GM19035 (cell line): ENCODE data around the gene GGA3.
"Not testable (repeated sequence)": the region's sequence is repeated elsewhere in the genome, so short reads cannot be mapped to it uniquely, and the experiment has no call there.

ENCODE experiments used
- ATAC-seq: cut with Tn5 transposase; IDR thresholded peaks from one replicate; pipeline ENCODE4 v1.9.1; 2021; ENCODE audit not compliant: unreplicated experiment

GGA3 gene, protein sequence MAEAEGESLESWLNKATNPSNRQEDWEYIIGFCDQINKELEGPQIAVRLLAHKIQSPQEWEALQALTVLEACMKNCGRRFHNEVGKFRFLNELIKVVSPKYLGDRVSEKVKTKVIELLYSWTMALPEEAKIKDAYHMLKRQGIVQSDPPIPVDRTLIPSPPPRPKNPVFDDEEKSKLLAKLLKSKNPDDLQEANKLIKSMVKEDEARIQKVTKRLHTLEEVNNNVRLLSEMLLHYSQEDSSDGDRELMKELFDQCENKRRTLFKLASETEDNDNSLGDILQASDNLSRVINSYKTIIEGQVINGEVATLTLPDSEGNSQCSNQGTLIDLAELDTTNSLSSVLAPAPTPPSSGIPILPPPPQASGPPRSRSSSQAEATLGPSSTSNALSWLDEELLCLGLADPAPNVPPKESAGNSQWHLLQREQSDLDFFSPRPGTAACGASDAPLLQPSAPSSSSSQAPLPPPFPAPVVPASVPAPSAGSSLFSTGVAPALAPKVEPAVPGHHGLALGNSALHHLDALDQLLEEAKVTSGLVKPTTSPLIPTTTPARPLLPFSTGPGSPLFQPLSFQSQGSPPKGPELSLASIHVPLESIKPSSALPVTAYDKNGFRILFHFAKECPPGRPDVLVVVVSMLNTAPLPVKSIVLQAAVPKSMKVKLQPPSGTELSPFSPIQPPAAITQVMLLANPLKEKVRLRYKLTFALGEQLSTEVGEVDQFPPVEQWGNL

DNA sequence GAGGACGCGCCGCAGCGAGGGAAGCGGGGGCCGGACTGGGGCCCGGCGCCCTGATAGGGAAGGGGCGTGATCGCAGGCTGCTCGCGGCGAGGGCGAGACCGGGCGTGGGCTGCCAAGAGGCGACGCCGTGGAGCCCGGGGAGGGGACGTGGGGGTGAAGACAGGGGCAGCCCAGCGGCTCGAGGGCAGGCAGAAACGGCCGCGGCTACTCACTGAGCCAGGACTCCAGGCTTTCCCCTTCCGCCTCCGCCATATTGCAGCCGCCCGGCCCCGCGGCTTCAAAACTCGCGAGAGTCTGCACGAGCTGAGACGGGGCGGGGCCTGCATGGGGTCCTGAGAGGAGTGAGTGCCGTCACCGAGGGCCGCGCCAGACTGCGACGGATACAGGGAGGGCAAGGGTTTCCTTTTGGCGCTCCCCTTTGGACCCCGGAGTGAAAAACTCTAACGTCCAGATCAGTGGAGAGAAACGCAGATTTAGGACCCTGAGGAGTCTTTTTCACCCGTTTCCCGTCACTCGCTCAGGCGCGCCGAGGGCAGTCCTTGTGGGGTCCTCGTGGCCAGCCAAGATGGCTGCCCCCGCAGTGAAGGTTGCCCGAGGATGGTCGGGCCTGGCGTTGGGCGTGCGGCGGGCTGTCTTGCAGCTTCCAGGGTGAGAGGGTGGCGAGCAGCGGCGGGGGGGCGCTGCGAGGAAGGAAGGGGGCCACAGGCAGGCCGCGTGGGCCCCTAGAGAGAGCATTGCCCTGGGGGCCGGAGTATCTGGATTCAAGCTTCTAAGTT lies at the start of gene GGA3, which contains the start of gene MRPS7:
TSS of gene GGA3 (minus strand) at position 271 of the 776 bp plus-strand sequence. CDS start at position 252, 19 bp downstream.
TSS of gene MRPS7 (plus strand) at position 544 of the 776 bp plus-strand sequence. CDS start at position 566, 22 bp downstream.
- peak; percentile 90 for ATAC-seq

DNA sequence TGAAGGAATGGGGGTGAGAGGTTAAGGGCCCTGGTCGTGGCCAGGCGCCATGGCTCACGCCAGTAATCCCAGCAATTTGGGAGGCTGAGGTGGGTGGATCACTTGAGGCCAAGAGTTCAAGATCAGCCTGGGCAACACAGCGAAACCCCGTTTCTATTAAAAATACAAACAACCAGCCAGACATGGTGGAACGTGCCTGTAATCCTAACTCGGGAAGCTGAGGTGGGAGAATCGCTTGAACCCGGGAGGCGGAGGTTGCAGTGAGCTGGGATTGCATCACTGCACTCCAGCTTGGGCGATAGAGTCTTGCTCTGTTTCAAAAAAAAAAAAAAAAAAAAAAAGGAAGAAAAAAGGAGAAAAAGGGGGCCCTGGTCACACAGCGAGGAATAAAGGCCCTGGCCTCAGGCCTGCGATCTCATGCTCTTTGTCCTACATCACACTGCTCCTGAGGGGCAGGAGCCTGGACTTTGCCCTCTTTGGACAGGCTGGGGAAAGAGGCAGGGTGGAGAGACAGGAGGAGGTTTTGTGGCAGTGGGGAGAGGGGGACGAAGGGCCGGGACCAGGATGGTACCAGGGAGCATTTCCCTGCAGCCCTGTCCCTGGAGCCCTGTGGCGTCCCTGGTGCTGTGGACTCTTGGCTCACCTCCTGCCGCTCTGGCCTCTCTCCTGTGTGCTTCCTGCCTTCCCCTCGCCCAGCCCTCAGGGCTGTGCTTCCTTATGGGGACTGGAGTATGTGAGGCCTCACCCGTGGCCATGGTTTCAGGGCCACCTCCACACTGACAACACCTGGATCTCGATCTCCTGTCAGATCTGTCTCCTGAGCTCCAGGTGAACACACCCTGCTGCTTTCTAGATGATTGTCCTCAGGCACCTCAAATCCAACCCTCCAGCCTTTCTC lies 47.6 kb upstream of the GGA3 start:
- no peak for ATAC-seq

DNA sequence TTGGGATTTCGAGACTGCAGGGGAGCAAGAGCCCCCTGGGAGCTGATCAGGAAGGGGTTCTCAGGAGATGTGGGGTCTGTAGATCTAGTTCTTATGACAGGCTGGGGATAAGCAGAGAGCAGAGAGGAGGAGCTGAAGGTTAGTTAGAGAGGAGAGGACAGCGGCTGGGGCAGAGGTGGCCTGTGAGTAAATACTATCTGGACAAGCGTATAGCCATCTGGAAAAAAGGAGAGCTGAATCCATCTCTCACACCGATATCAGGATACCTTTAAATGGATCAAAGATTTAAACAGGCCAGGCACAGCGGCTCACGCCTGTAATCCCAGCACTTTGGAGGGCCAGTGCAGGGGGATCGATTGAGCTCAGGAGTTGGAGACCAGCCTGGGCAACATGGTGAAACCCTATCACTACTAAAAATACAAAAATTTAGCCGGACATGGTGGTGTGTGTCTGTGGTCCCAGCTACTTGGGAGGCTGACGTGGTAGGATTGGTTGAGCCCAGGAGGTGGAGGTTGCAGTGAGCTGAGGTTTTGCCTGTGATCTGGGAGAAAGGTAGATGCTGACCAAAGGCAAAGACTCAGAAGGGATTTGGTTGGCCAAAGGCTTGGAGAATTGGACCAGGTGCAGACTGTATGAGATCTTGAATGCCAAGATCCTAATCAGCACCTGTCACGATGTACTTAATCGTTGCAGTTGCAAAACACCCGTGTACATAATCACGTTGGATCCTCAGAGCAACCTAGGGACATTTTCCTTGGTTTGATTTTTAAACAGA lies 46.7 kb upstream of the GGA3 start:
- no peak for ATAC-seq

DNA sequence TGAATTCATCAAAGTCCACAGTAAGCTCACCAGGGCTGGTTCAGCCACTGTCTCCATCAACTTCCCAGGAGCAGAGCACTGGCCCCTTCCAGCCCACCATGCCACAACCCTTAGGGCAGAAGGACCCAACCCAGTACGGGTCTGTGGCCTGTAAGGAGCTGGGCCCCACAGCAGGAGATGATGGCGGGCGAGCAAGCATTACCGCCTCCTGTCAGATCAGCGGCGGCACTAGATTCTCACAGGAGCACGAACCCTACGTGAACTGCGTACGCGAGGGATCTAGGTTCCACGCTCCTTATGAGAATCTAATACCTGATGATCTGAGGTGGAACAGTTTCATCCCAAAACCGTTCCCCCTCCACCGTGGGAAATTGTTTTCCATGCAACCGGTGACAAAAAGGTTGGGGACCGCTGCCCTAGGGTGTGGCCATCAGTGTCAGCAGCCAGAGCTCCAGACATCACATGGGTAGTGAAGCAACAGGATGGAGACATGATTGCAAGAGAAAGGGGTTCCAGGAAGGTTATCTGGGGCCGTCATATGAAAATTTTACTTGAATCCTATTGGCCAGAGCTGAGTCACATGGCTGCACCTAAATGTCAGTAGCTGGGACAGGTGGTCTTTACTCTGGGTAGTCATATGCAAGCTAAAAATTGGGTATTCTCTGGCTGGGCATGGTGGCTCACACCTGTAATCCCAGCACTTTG lies 40.2 kb upstream of the GGA3 start:
- no peak for ATAC-seq

DNA sequence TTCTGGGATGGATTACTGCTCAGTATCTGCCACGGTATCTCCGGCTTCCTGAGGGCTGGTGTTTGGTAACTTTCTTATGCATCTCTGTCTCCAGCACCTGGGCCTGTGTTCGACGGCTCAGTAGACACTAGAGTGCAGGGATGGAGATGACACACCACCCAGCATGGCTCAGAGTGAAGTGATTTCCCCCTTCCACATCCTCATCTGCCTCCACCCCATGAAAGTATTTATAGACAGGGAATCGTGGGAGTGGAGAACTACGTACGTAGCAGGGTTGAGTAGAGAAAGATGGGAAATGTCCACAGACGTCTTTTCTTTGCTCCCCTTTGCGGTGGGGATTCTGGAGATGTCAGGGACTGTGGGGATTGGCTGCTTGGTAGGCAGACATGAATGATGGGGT lies 39.6 kb upstream of the GGA3 start:
- ATAC-seq = no peak

DNA sequence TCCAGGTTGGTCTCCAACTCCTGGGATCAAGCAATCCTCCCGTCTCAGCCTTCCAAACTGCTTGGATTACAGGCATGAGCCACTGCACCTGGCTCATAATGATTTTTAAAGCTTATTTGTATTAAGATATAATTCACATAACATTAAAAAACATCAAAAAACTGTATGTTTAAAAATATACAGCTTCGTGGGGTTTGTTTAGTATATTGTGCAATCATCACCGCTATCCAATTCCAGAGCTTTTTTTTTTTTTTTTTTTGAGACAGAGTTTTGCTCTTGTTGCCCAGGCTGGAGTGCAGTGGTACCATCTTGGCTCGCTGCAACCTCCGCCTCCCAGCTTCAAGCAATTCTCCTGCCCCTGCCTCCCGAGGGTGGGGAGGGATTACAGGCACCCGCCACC lies 38.9 kb upstream of the GGA3 start:
- ATAC-seq = no peak

DNA sequence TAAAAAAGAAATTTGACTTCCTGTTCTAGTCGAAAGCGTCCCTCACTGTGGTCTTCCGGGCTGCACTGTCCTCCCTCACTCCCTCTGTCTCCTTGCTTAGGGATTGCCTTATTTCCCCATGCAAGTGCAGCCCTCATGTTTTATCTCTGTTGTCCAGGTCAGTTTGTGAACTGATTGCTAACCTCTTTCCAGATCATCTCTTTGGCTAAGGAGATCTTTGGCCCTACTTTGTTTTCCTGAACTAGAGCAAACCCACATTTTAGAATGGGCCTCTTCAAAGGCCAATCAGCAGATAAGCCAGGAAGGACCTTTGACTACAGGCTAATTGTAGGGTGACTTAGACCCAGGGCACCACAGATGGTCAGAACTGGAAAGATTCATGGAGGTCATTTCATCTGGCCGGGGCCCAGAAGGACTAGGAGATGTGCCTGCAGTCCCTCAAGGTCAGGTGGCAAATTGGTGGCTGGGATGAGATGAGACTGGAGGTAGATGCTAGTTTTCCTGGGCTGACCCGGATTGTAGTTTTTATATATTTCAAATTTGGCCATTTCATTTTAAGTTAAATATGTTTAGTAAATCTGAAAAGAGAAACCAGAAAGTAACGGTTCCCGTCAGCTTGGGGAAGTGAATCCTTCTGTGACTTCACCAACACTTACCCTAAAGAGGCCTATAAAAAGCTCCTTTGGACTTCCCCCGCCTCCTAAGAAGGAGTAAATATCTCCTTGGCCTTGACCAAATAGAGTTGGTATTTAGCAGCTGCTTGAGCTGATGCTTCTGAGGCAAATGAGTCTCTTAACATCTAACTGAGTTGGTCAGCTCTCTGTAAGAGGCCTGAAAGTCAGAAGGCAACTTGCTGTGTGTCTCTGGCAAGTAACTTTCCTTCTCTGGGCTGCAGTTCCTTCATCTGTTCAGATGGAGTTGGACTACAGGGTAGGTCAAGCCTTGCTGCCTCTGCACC lies 34.1 kb upstream of the GGA3 start:
- ATAC-seq = peak; percentile 67

DNA sequence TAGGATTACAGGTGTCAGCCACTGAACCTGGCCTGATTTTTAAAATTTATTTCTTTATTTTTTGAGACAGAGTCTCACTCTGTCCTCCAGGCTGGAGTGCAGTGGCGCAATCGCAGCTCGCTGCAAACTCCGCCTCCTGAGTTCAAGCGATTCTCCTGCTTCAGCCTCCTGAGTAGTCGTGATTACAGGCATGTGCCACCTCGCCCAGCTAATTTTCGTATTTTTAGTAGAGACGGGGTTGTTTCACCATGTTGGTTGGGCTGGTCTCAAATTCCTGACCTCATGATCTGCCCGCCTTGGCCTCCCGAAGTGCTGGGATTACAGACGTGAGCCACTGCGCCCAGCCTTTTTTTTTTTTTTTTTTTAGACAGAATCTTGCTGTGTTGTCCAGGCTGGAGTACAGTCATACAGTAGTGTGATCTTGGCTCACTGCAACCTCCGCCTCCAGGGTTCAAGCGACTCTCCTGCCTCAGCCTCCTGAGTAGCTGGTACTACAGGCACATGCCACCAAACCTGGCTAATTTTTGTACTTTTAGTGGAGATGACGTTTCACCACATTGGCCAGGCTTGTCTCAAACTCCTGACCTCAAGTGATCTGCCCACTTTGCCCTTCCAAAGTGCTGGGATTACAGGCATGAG lies 31.5 kb upstream of the GGA3 start:
- ATAC-seq = not testable (repeated sequence)

DNA sequence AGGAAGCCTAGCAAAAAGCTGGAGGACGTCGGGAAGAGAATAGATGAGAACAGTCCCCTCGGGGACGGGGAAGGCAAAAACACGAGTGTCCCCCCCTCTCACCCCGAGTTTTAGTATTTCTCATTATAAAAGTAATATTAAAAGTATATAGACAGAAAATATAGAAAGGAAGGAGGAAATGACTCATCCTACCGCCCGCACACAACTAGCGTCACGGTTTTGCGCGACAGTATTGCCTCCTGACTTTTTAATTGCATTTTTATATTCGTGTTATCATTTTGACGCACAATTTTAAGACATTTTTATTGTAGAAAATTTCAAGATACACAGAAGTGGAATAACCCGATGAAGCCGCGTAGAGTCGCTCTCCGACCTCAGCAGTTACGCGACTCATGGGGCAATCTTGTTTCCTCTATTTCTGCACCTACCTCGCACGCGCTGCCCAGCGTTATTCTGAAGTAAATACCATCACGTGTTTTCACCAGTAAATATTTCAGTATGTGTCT lies 28.5 kb upstream of the GGA3 start:
- ATAC-seq = peak; percentile 27

DNA sequence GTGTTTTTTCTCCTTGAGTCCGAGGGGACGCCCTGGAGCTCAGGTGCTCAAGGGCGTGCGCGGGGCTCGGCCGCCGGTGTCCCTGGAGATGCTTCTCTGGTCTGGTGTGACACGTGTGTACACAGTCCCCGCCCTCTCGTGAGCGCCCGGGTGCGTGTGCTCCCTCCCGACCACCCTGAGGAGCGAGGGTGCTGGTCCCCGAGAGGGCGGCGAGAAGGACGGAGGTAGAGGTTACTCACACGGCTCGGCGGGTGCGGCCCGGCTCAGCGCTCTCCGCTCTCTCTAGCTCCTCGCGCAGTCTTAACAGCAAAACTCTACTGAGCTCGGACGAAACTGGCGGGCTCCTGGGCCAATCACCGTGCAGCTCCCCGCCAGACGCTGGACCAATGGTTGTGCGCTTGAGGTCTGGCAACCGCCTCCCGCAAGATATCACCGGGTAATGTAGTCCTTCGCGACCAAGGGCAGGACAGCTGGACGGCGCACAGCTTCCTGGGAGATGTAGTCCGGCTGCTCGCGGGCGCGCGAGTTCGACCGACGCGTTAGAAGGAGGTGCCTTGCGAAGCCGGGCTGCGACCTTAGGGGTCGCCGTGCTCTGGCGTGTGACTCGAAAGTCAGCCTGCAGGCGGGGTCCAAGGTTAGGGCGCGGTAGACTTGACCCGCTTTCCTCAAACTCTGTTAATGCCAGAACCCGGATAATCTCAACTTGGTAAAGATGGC lies 27.9 kb upstream of the GGA3 start, which contains the start of gene SLC25A19:
TSS of gene SLC25A19 (minus strand) at position 319 of the 717 bp plus-strand sequence. CDS start 2,669 bp downstream, outside the sequence.
- ATAC-seq = peak; percentile 89

DNA sequence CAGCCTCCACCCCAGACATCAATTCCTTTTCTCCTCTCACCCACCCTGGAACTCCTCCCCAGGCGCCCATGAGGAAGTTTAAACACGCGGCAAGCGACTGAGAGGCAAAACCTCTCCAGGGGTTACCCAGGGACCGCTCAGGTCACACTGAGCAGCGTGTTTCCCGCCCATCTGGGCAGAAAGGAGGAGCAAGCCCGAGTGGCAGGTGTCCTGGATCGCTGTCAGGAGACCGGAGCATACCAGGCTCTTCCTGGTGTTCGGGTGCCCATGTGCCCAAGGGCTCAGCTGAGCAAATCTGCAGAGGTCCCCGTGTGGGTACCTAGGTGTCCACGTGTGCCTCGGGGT lies 27.3 kb upstream of the GGA3 start:
- peak; percentile 24 for ATAC-seq

DNA sequence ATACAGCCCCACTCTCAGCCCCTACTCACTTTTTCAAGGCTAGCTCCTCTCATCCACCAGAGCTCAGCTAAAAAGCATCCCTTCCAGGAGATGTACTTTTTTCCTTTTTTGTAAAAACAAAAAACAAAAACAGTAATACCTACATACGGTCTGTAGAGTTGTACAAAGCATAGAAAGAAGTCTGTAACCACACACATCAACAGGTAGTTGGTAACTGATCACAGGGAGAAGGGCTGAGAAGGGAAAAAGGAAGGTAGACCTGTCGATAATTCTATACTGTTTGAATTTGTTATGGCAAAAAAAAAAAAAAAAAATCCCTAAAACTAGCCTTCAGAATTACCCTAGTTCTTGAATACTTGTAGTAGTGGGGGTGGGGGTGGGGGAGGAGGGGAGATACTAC lies 27.0 kb upstream of the GGA3 start:
- no peak for ATAC-seq

DNA sequence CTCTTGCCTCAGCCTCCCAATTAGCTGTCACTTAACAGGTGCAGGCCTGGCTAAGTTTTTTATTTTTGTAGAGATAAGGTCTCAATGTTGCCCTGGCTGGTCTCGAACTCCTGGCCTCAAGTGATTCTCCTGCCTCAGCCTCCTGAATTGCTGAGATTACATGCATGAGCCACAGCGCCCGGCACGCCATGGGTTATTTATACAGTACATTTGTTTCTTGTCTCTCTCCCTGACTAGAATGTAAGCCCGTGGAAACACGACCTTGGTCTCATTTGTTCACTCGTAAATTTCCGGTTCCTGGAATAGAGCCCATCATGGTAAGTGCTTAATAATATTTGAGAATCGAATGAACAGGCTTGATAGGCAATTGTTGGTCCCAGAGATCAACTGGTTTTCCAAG lies 25.8 kb upstream of the GGA3 start:
- ATAC-seq = no peak

DNA sequence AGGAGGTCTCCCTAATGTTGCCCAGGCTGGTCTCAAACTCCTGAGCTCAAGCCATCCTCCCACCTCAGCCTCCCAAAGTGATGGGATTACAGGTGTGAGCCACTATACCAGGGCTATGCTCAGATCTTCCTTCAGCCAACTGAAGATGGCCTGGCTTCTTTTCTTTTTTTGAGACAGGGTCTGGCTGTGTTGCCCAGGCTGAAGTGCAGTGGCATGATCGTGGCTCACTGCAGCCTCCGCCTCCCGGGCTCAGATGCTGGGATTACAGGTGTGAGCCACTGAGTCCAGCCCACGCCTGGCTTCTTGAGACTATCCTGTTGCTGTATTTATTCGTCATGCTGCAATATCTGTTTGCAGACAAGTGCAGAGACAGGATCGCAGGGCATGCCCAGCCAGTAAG lies 23.7 kb upstream of the GGA3 start:
- ATAC-seq = no peak

DNA sequence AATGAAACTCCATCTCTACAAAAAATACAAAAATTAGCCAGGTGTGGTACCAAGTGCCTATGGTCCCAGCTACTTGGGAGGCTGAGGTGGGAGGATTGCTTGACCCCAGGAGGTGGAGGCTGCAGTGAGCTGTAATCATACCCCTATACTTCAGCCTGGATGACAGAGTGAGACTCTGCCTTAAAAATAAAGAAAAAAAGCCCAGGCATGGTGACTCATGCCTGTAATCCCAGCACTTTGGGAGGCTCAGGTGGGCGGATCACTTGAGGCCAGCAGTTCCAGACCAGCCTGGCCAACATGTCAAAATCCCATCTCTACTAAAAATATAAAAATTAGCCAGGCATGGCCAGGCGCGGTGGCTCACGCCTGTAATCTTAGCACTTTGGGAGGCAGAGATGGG lies 18.8 kb upstream of the GGA3 start:
- not testable (repeated sequence) for ATAC-seq

DNA sequence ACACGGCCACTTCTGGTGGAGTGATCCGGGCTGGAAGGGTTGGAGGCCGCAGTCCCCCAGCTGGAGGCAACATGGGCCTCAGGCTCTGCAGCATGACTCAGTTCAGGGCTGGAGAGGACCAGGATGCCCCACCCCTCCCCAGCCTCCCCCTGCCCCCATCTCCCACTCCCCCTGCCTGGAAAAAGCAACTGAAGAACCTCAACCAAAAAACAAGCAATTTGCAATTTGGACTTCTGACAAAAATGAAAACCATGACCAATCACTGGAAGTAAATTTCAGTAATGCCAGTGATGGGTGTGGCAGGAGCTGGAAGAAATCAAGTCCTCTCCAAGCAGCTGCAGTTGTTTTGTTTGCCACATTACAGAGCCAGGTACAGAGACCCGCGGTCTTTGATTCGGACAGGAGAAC lies 16.3 kb upstream of the GGA3 start:
- ATAC-seq = no peak
